CD4-positive, alpha-beta memory T cell (primary cell): Measurements from ENCODE around the gene TANGO2. TPM values are rescaled to one million over a fixed set of nuclear protein-coding genes. Genes with fewer than 3 reads are reported as not detected.

Source experiments
- CTCF ChIA-PET: fragments of 350-600 bp; sonication (Branson Sonifier 250); formaldehyde crosslinking; loops from one replicate; lab custom pipeline; 2021; ENCODE audit warnings: inconsistent platforms; ENCODE audit not compliant: partially characterized antibody; lab: Charles Lee
- POLR2A ChIA-PET: fragments of 350-600 bp; sonication (Branson Sonifier 250); formaldehyde crosslinking; loops from one replicate; lab custom pipeline; 2021; ENCODE audit not compliant: partially characterized antibody; lab: Charles Lee
- DNase-seq, 5 donors: peaks; one replicate each; pipeline versions ENCODE4 v3.0.0 to v3.0.0-alpha.2; 2020 to 2022; ENCODE audit warnings: mixed read lengths in 1 of 5
- H3K27ac ChIP-seq: one replicate; pipeline ENCODE4 v1.7.0; 2013; ENCODE audit warnings: low read depth, low read length
- H3K27me3 ChIP-seq: 2 replicates; pipeline ENCODE4 v1.7.0; 2013; ENCODE audit warnings: mild to moderate bottlenecking, low read length, moderate library complexity; ENCODE audit not compliant: insufficient read depth
- H3K36me3 ChIP-seq: 2 replicates; pipeline ENCODE4 v1.7.0; 2013; ENCODE audit warnings: mild to moderate bottlenecking, low read length, moderate library complexity; ENCODE audit not compliant: insufficient read depth
- H3K4me1 ChIP-seq: 2 replicates; pipeline ENCODE4 v1.7.0; 2013; ENCODE audit warnings: mild to moderate bottlenecking, low read length, moderate library complexity; ENCODE audit not compliant: insufficient read depth
- H3K4me3 ChIP-seq, 2 donors: one replicate each; pipeline ENCODE4 v1.7.0; 2013; ENCODE audit warnings: low read length in 2 of 2, mild to moderate bottlenecking in 1 of 2
- H3K9me3 ChIP-seq, 2 donors: one replicate each; pipeline ENCODE4 v1.7.0; 2013; ENCODE audit warnings: low read length in 2 of 2, control low read depth in 1 of 2; ENCODE audit not compliant: control insufficient read depth in 1 of 2
- H3K27ac Mint-ChIP-seq, 7 donors: one replicate each; pipeline ENCODE4 v1.8.0; 2020 to 2021; ENCODE audit warnings: mixed read lengths in 7 of 7, mild to moderate bottlenecking in 6 of 7, inconsistent platforms in 3 of 7, moderate library complexity in 3 of 7
- H3K27me3 Mint-ChIP-seq, 2 donors: one replicate each; pipeline ENCODE4 v1.8.0; 2020 to 2021; ENCODE audit warnings: mixed read lengths in 2 of 2
- H3K36me3 Mint-ChIP-seq, 2 donors: one replicate each; pipeline ENCODE4 v1.8.0; 2020 to 2021; ENCODE audit warnings: mixed read lengths in 2 of 2, inconsistent platforms in 1 of 2, mild to moderate bottlenecking in 1 of 2
- H3K4me1 Mint-ChIP-seq, 4 donors: one replicate each; pipeline ENCODE4 v1.8.0; 2020 to 2021; ENCODE audit warnings: mixed read lengths in 4 of 4, mild to moderate bottlenecking in 1 of 4
- H3K4me3 Mint-ChIP-seq, 8 donors: one replicate each; pipeline ENCODE4 v1.8.0; 2020 to 2021; ENCODE audit warnings: mixed read lengths in 8 of 8, mild to moderate bottlenecking in 7 of 8, moderate library complexity in 6 of 8, inconsistent platforms in 3 of 8
- H3K9me3 Mint-ChIP-seq, 8 donors: one replicate each; pipeline ENCODE4 v1.8.0; 2020 to 2021; ENCODE audit warnings: mixed read lengths in 8 of 8, mild to moderate bottlenecking in 5 of 8, inconsistent platforms in 3 of 8, moderate library complexity in 1 of 8
- intact Hi-C: fragments of 100-400 bp; cut with micrococcal nuclease; formaldehyde crosslinking; loops from one replicate; pipeline ENCODE4 v1.15.1; 2023
- polyA plus RNA-seq, 2 donors: library from polyadenylated mRNA; unstranded; fragments of 300-500 nt; fragmentation: Illumina TruSeq; gene quantifications; one replicate each; pipeline ENCODE4 v1.2.3, GENCODE V29; 2021
- total RNA-seq, 2 experiments: library from RNA; stranded (reverse); gene quantifications; one replicate each; pipeline ENCODE4 v1.2.3, GENCODE V29; 2021

The TANGO2 gene
- total and polyA plus RNA-seq, 4 experiments from 2014 or later, result 40.9 to 51.5 (median 47.3) TPM

- no peak overlapping the region for H3K27ac Mint-ChIP-seq
Measured at GRCh38 chr22:19988965-19989724, 31.8 kb upstream of the TANGO2 start.

GRCh38 chr22:19989725-19990067 lies 31.2 kb upstream of the TANGO2 start:
- no peaks in the 10 kb centered on the region for H3K9me3 Mint-ChIP-seq
- POLR2A ChIA-PET, result no interaction called here
- Histone ChIP-seq H3K4me1 (peaks cover 24% of the 10 kb centered on the region), H3K27ac (no peak overlapping the region), H3K27me3 (no peaks in the 10 kb centered on the region), H3K9me3 (no peaks in the 10 kb centered on the region), H3K4me3 (no peak overlapping the region), H3K36me3 (no peaks in the 10 kb centered on the region)
- CTCF ChIA-PET, result no interaction called here
- H3K36me3 Mint-ChIP-seq, result no peaks in the 10 kb centered on the region
- H3K27me3 Mint-ChIP-seq, result peaks cover 0 to 2% of the 10 kb centered on the region in 2 donors
- H3K4me3 Mint-ChIP-seq, result peak overlapping the region in 1 of 8 donors; percentile 27
- peaks cover 0 to 4% (median 0%) of the 10 kb centered on the region in 4 donors for H3K4me1 Mint-ChIP-seq
- DNase-seq, result no peak
- H3K27ac Mint-ChIP-seq, result no peak overlapping the region
- intact Hi-C loops, result no loop called here

More at GRCh38 chr22:19988965-19989724, 31.8 kb upstream of the TANGO2 start:
- Histone ChIP-seq H3K9me3 (no peaks in the 10 kb centered on the region), H3K36me3 (no peaks in the 10 kb centered on the region), H3K27me3 (no peaks in the 10 kb centered on the region), H3K4me1 (peaks cover 24% of the 10 kb centered on the region), H3K27ac (no peak overlapping the region), H3K4me3 (no peak overlapping the region)
- CTCF ChIA-PET, result no interaction called here
- intact Hi-C loops, result no loop called here
- peaks cover 0 to 2% of the 10 kb centered on the region in 2 donors for H3K27me3 Mint-ChIP-seq
- no peaks in the 10 kb centered on the region for H3K9me3 Mint-ChIP-seq
- H3K36me3 Mint-ChIP-seq, result no peaks in the 10 kb centered on the region
- no peak overlapping the region for H3K4me3 Mint-ChIP-seq
- H3K4me1 Mint-ChIP-seq, result peaks cover 0 to 4% (median 0%) of the 10 kb centered on the region in 4 donors
- DNase-seq, result no peak
- POLR2A ChIA-PET, result no interaction called here

- CTCF ChIA-PET, result no interaction called here
Measured at GRCh38 chr22:19990188-19990587, 30.7 kb upstream of the TANGO2 start.

GRCh38 chr22:19990609-19991394 lies 30.1 kb upstream of the TANGO2 start:
- no peak for DNase-seq
- Mint-ChIP-seq H3K27me3 (no peaks in the 10 kb centered on the region), H3K27ac (no peak overlapping the region), H3K36me3 (no peaks in the 10 kb centered on the region), H3K9me3 (no peaks in the 10 kb centered on the region), H3K4me1 (peaks cover 0 to 4% (median 0%) of the 10 kb centered on the region in 4 donors), H3K4me3 (no peak overlapping the region)
- Histone ChIP-seq H3K9me3 (no peaks in the 10 kb centered on the region), H3K27ac (no peak overlapping the region), H3K4me1 (peaks cover 24% of the 10 kb centered on the region), H3K36me3 (no peaks in the 10 kb centered on the region), H3K4me3 (no peak overlapping the region), H3K27me3 (no peaks in the 10 kb centered on the region)
- ChIA-PET POLR2A (no interaction called here), CTCF (no interaction called here)
- intact Hi-C loops, result no loop called here

More at GRCh38 chr22:19990188-19990587, 30.7 kb upstream of the TANGO2 start:
- Histone ChIP-seq H3K36me3 (no peaks in the 10 kb centered on the region), H3K4me3 (no peak overlapping the region), H3K27ac (no peak overlapping the region), H3K4me1 (peaks cover 24% of the 10 kb centered on the region), H3K27me3 (no peaks in the 10 kb centered on the region), H3K9me3 (no peaks in the 10 kb centered on the region)
- H3K27ac Mint-ChIP-seq, result no peak overlapping the region
- no peaks in the 10 kb centered on the region for H3K36me3 Mint-ChIP-seq
- DNase-seq, result no peak
- no peaks in the 10 kb centered on the region for H3K9me3 Mint-ChIP-seq
- intact Hi-C loops, result no loop called here
- POLR2A ChIA-PET, result no interaction called here
- H3K4me3 Mint-ChIP-seq, result no peak overlapping the region
- peaks cover 0 to 2% of the 10 kb centered on the region in 2 donors for H3K27me3 Mint-ChIP-seq
- H3K4me1 Mint-ChIP-seq, result peaks cover 0 to 4% (median 0%) of the 10 kb centered on the region in 4 donors

DNA sequence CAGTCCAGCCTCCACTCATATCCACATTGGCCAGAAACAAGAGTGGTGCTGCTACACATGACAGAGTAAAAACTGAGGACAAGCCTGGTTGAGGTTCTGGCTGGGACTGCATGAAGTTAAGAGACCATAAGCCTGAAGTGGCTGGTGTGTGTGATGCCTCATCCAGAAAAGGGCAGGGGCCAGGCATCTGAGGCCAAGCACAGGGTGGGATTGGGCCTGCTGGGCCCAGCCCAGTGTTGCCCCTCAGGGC lies 29.6 kb upstream of the TANGO2 start:
- no peak overlapping the region for H3K27ac Mint-ChIP-seq

GRCh38 chr22:19991645-19992451 lies 29.1 kb upstream of the TANGO2 start:
- Mint-ChIP-seq H3K4me1 (no peaks in the 10 kb centered on the region), H3K36me3 (no peaks in the 10 kb centered on the region), H3K27me3 (no peaks in the 10 kb centered on the region), H3K9me3 (no peaks in the 10 kb centered on the region), H3K27ac (no peak overlapping the region), H3K4me3 (no peak overlapping the region)
- no peak overlapping the region for H3K27ac ChIP-seq
- ChIA-PET POLR2A (no interaction called here), CTCF (no interaction called here)
- H3K9me3 ChIP-seq, result no peaks in the 10 kb centered on the region
- no peak overlapping the region for H3K4me3 ChIP-seq
- no peaks in the 10 kb centered on the region for H3K36me3 ChIP-seq
- H3K27me3 ChIP-seq, result no peaks in the 10 kb centered on the region
- H3K4me1 ChIP-seq, result peaks cover 19% of the 10 kb centered on the region
- intact Hi-C loops, result no loop called here
- no peak for DNase-seq

More for the DNA sequence above, 29.6 kb upstream of the TANGO2 start:
- Mint-ChIP-seq H3K27me3 (no peaks in the 10 kb centered on the region), H3K9me3 (no peaks in the 10 kb centered on the region), H3K4me3 (no peak overlapping the region), H3K36me3 (no peaks in the 10 kb centered on the region), H3K4me1 (peaks cover 0 to 2% (median 0%) of the 10 kb centered on the region in 4 donors)
- DNase-seq, result no peak
- H3K36me3 ChIP-seq, result no peaks in the 10 kb centered on the region
- peaks cover 23% of the 10 kb centered on the region for H3K4me1 ChIP-seq
- H3K27ac ChIP-seq, result no peak overlapping the region
- no peaks in the 10 kb centered on the region for H3K9me3 ChIP-seq
- no peaks in the 10 kb centered on the region for H3K27me3 ChIP-seq
- POLR2A ChIA-PET, result no interaction called here
- CTCF ChIA-PET, result no interaction called here
- intact Hi-C loops, result no loop called here
- H3K4me3 ChIP-seq, result no peak overlapping the region

DNA sequence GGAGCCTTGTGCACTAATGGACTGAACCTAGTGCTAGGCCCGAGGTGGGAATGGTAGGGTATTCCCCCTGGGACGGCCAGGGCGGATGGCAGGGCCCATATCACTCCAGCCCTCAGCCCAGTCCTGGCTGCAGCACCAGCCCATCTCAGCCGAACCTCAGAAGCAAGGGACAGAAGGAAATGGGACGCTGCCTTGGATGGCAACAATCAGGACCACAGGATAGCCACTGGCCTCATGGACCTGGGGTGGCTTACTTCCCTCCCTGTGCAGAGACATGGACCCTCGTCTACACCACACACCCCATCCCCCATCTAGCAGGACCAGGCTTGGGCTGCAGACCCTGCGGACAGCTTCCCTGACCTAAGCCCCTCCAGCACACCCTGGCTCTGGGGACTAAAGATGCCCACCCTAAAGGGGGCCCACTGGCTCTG lies 28.4 kb upstream of the TANGO2 start:
- Histone ChIP-seq H3K27me3 (no peaks in the 10 kb centered on the region), H3K9me3 (no peaks in the 10 kb centered on the region), H3K4me3 (no peak overlapping the region), H3K36me3 (no peaks in the 10 kb centered on the region), H3K4me1 (peaks cover 16% of the 10 kb centered on the region), H3K27ac (no peak overlapping the region)
- Mint-ChIP-seq H3K27me3 (no peaks in the 10 kb centered on the region), H3K27ac (no peak overlapping the region), H3K9me3 (no peaks in the 10 kb centered on the region), H3K4me1 (no peaks in the 10 kb centered on the region), H3K4me3 (no peak overlapping the region), H3K36me3 (no peaks in the 10 kb centered on the region)
- intact Hi-C loops, result no loop called here
- CTCF ChIA-PET, result no interaction called here
- POLR2A ChIA-PET, result no interaction called here
- DNase-seq, result no peak
